Body of pancreas (tissue), 4 donors: ENCODE results near the gene LYST. TPM values are rescaled to one million over a fixed set of nuclear protein-coding genes. Genes with fewer than 3 reads are reported as not detected.

ENCODE experiments used
- ATAC-seq: fragments of 150-250 bp; one replicate; pipeline ENCODE4 v1.9.1; 2016
- DNase-seq, 4 donors: peaks; one replicate each; pipeline ENCODE4 v3.0.0-alpha.2; 2019
- H3K27ac ChIP-seq, 4 donors: fragments of 200-600 bp; sonication (generic); 1 replicate in 3 of 4; 2 replicates in 1 of 4; pipeline versions ENCODE4 v1.5.1 to v1.6.1; 2016 to 2019; ENCODE audit warnings: mild to moderate bottlenecking in 1 of 4, mixed read lengths in 1 of 4, moderate library complexity in 1 of 4
- H3K27me3 ChIP-seq, 2 donors: fragments of 200-600 bp; sonication (generic); one replicate each; pipeline ENCODE4 v1.6.0; 2016; ENCODE audit warnings: mild to moderate bottlenecking in 1 of 2
- H3K36me3 ChIP-seq, 2 donors: fragments of 200-600 bp; sonication (generic); replicated peaks in 1 of 2; 2 replicates each; pipeline ENCODE4 v1.5.1; 2016; ENCODE audit warnings: low read depth in 2 of 2; ENCODE audit not compliant: insufficient read depth in 1 of 2
- H3K4me1 ChIP-seq: fragments of 200-600 bp; sonication (generic); one replicate; pipeline ENCODE4 v1.6.0; 2016
- H3K4me3 ChIP-seq, 2 donors: fragments of 200-600 bp; sonication (generic); 1 replicate in 1 of 2; 2 replicates in 1 of 2; pipeline ENCODE4 v1.5.1; 2016 to 2019
- H3K9me3 ChIP-seq, 3 donors: fragments of 200-600 bp; sonication (generic); 1 replicate in 2 of 3; 2 replicates in 1 of 3; pipeline ENCODE4 v1.5.1; 2016
- POLR2A ChIP-seq, 3 donors: fragments of 450-650 bp; IDR thresholded peaks; one replicate each; pipeline ENCODE4 v1.6.1; 2016; ENCODE audit warnings: antibody characterized with exemption in 3 of 3, mild to moderate bottlenecking in 2 of 3
- WGBS, 2 donors: methylation state at CpG; one replicate each; pipeline ENCODE4 v1.1.5; 2017; 5-methylcytosine and 5-hydroxymethylcytosine counted together
- intact Hi-C: fragments of 100-400 bp; cut with DNase I; formaldehyde crosslinking; loops from one replicate; pipeline ENCODE4 v1.15.1; 2023
- total RNA-seq, 2 donors: library from RNA; depleted of rRNA; stranded (reverse); fragments of >200 nt; gene quantifications; one replicate each; pipeline ENCODE4 v1.1.0, GENCODE V29; 2016
- TF ChIP-seq, protein P1 (sequence below), 7 experiments: fragments of 450-650 bp in 4 of 7; fragments of 200-600 bp in 3 of 7; sonication (generic) in 3 of 7; IDR thresholded peaks; one replicate each; pipeline ENCODE4 v1.5.1; 2016 to 2019; ENCODE audit warnings: antibody characterized with exemption in 7 of 7

The LYST gene
- total RNA-seq, 2 donors from 2014 or later = 16.5 to 21.0 TPM

DNA sequence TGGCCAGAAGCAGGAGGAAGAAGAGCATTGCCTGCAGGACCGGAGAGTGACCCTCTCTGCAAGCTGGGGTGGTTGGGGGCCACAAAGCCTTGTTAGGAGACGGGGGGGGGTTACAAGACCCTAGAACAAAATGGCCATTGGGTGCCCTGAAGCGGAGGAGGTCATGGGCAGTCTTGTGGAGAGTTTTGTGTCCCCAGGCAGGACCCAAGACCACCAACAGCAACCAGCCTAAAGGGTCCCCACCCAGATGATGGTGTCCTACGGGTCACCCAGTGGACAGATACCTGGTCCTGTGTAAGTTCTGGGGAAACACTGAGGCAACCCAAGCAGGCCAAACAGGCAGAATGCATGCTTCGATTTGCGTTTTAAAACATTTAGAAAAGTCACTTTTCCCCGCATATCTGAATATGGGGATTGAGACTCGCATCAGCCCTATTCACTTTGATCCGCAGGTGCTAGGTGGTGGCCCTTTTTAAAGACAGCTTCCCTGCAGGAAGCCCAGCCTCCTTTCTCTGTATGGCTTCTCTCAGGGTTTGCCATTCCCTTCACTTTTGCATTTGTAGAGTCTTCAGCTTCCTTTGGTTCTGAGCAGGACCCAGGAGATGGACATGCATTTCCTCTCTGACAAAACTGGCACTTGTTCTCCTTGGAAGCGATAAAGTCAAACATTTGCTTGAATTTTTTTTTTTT, 238.2 kb downstream of the LYST start:
- no peak overlapping the region for H3K4me3 ChIP-seq
- H3K4me1 ChIP-seq = no peaks in the 10 kb centered on the region
- DNase-seq (no peak), ATAC-seq (no peak)
- no peak for TF ChIP-seq POLR2A (IDR thresholded peaks at IDR 0.05)
- TF ChIP-seq, protein P1, sequence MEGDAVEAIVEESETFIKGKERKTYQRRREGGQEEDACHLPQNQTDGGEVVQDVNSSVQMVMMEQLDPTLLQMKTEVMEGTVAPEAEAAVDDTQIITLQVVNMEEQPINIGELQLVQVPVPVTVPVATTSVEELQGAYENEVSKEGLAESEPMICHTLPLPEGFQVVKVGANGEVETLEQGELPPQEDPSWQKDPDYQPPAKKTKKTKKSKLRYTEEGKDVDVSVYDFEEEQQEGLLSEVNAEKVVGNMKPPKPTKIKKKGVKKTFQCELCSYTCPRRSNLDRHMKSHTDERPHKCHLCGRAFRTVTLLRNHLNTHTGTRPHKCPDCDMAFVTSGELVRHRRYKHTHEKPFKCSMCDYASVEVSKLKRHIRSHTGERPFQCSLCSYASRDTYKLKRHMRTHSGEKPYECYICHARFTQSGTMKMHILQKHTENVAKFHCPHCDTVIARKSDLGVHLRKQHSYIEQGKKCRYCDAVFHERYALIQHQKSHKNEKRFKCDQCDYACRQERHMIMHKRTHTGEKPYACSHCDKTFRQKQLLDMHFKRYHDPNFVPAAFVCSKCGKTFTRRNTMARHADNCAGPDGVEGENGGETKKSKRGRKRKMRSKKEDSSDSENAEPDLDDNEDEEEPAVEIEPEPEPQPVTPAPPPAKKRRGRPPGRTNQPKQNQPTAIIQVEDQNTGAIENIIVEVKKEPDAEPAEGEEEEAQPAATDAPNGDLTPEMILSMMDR (IDR thresholded peaks at IDR 0.05) = no peak
- no peaks in the 10 kb centered on the region for H3K9me3 ChIP-seq
- no peaks in the 10 kb centered on the region for H3K27me3 ChIP-seq
- no peak overlapping the region for H3K27ac ChIP-seq
- WGBS, 2 donors = 85 to 91% methylated on average over 8 to 10 of the region's 10 CpGs
- intact Hi-C loops = no loop called here
- no peaks in the 10 kb centered on the region for H3K36me3 ChIP-seq

DNA sequence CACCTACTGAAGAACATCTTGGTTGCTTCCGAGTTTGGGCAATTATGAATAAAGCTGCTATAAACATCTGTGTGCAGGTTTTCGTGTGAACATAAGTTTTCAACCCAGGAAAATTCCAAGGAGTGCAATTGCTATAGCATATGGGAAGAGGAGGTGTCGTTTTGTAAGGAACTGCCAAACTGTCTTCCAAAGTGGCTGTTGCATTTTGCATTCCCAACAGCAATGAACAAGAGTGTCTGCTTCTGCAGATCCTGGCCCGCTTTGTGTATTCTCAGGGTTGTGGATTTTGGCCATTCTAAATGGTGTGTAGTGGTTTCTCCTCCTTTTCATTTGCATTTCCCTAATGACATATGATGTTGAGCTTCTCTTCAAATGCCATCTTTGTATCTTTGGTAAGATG, 240.9 kb downstream of the LYST start:
- Histone ChIP-seq H3K27me3 (no peaks in the 10 kb centered on the region), H3K27ac (no peak overlapping the region), H3K4me3 (no peak overlapping the region), H3K9me3 (no peaks in the 10 kb centered on the region), H3K36me3 (no peaks in the 10 kb centered on the region), H3K4me1 (no peaks in the 10 kb centered on the region)
- intact Hi-C loops = no loop called here
- no peak for ATAC-seq
- TF ChIP-seq, protein P1 (IDR thresholded peaks at IDR 0.05) = no peak
- no peak for TF ChIP-seq POLR2A (IDR thresholded peaks at IDR 0.05)
- no peak for DNase-seq
- 76 to 78% methylated on average over 4 of the region's 4 CpGs for WGBS, 2 donors

DNA sequence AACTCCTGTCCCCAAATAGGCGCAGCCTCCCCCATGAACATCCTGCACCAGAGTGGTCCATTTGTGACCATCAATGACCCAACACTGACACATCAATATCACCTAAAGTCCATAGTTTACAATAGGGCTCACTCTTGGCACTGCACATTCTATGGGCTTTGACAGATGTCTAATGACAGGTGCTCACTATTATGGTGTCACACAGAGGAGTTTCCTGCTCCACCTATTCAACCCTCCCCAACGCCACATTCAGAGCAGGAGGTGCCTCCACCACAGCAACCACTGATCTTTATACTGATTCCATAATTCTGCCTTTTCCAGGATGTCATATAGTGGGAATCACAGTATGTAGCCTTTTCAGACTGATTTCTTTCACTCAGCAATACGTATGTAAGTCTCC, 241.4 kb downstream of the LYST start:
- ATAC-seq (no peak), DNase-seq (no peak)
- intact Hi-C loops = no loop called here
- TF ChIP-seq POLR2A (IDR thresholded peaks at IDR 0.05) = no peak
- TF ChIP-seq, protein P1 (IDR thresholded peaks at IDR 0.05) = no peak
- no peaks in the 10 kb centered on the region for H3K9me3 ChIP-seq
- 85 to 88% methylated on average over 3 of the region's 3 CpGs for WGBS, 2 donors
- no peak overlapping the region for H3K27ac ChIP-seq
- no peaks in the 10 kb centered on the region for H3K27me3 ChIP-seq
- no peaks in the 10 kb centered on the region for H3K4me1 ChIP-seq
- no peak overlapping the region for H3K4me3 ChIP-seq
- no peaks in the 10 kb centered on the region for H3K36me3 ChIP-seq

DNA sequence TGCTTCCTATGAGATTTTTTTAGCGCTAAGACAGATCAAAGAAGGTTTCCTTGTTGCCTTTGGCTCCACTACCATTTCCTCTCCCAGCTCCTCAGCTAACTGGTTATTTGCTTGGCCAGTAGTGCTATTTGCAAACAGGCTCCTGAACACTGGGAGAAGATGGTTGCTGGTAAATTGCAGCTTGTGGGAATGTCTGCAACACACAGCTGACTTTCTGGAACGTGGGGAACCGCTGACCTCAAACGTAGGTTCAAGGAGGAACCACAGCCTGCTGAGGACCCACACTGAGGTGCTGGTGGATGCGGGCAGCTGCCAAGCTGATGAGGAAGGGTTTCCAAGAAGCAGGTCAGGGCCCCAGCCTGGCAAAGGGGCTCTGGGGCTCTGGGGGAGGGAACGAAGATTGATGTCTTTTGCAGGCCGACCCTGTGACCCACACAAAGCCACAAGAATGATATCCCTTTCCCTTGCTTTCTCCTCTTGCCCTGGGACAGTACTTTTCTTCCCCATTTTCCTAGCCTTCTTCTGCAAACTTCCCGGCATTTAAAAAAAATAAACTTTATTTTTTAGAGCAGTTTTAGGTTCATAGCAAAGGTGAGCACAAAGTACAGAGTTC, 241.9 kb downstream of the LYST start:
- no peak for TF ChIP-seq POLR2A (IDR thresholded peaks at IDR 0.05)
- TF ChIP-seq, protein P1 (IDR thresholded peaks at IDR 0.05) = no peak
- ATAC-seq (no peak), DNase-seq (no peak)
- Histone ChIP-seq H3K4me1 (no peaks in the 10 kb centered on the region), H3K9me3 (no peaks in the 10 kb centered on the region), H3K27me3 (no peaks in the 10 kb centered on the region), H3K36me3 (no peaks in the 10 kb centered on the region), H3K4me3 (no peak overlapping the region), H3K27ac (no peak overlapping the region)
- WGBS, 2 donors = 27 to 45% methylated on average over 8 of the region's 8 CpGs
- intact Hi-C loops = no loop called here
